ENCODE results near the gene RAPGEF4. TPM values are rescaled to one million over a fixed set of nuclear protein-coding genes. Genes with fewer than 3 reads are reported as not detected.
"Not testable (repeated sequence)": the region's sequence is repeated elsewhere in the genome, so short reads cannot be mapped to it uniquely, and the experiment has no call there.

Gene RAPGEF4
- total RNA-seq, 6 donors from 2014 or later: 8.3 to 35.2 (median 17.4) TPM

DNA sequence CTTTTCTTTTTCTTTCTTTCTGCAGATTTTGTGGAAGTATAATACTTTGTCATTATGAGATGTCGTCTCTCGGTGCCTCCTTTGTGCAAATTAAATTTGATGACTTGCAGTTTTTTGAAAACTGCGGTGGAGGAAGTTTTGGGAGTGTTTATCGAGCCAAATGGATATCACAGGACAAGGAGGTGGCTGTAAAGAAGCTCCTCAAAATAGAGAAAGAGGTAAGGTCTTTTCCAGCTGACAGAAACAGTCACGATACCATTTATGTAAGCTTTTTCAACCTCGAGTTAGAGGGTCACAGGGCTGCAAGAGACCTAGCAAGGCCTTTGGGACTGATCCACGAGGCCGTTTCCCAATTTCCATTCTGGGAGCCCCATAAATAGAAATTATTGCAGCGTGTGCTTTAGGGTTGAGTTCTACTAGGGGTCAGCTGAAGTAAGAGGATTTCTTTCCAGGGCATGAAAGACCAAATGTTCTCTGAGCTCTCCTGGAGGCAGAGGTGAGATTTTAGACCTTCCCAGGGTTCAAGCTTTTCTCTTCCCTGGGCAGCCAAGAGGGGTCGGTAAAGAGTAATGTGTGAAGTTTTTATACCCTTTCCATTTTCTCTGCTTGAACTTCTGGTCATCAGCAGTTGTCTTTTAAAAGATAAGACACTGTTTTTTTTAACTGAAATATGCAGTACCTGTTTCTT lies 355.5 kb downstream of the RAPGEF4 start:
- ATAC-seq (ENCODE audit: low FRiP score in 2 of 2) (no peak), DNase-seq (no peak)
- peaks cover 0 to 6% (median 0%) of the 10 kb centered on the region in 4 donors for H3K36me3 ChIP-seq
- no peak for TF ChIP-seq POLR2AphosphoS5 (IDR thresholded peaks at IDR 0.05)
- TF ChIP-seq, protein P1, sequence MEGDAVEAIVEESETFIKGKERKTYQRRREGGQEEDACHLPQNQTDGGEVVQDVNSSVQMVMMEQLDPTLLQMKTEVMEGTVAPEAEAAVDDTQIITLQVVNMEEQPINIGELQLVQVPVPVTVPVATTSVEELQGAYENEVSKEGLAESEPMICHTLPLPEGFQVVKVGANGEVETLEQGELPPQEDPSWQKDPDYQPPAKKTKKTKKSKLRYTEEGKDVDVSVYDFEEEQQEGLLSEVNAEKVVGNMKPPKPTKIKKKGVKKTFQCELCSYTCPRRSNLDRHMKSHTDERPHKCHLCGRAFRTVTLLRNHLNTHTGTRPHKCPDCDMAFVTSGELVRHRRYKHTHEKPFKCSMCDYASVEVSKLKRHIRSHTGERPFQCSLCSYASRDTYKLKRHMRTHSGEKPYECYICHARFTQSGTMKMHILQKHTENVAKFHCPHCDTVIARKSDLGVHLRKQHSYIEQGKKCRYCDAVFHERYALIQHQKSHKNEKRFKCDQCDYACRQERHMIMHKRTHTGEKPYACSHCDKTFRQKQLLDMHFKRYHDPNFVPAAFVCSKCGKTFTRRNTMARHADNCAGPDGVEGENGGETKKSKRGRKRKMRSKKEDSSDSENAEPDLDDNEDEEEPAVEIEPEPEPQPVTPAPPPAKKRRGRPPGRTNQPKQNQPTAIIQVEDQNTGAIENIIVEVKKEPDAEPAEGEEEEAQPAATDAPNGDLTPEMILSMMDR (IDR thresholded peaks at IDR 0.05): peak in 1 of 6 experiments; percentile 13
- no peaks in the 10 kb centered on the region for H3K9me3 ChIP-seq
- H3K27ac ChIP-seq: peak overlapping the region in 3 of 4 donors; percentile 8 to 67 (median 9)
- H3K27me3 ChIP-seq: no peaks in the 10 kb centered on the region
- H3K4me1 ChIP-seq: peaks cover 0 to 14% (median 8%) of the 10 kb centered on the region in 4 donors
- WGBS, 2 donors: 69 to 76% methylated on average over 10 of the region's 10 CpGs
- no peak overlapping the region for H3K4me3 ChIP-seq

DNA sequence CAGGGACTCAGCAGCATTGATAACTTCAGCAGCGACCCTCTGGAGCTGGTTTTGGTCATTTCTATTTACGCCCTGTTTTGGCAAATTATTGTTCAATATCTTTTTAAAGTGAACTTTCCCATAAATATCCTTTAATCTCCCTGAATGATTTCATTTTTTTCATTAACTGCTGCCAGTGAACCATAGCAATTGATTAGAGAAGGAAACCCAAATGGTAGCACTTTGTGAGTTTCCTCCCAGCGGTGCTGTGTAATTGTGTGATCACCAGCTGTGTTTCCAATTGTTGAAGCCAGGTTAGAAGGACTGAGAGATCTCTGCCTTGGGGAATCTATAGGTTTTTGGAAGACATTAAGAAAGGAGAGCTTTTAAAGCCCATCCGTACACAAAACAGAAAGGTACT lies 356.3 kb downstream of the RAPGEF4 start:
- Histone ChIP-seq H3K36me3 (peaks cover 0 to 7% (median under 1%) of the 10 kb centered on the region in 4 donors), H3K4me3 (no peak overlapping the region), H3K27ac (peak overlapping the region in 3 of 4 donors; percentile 8 to 67 (median 9)), H3K27me3 (no peaks in the 10 kb centered on the region), H3K9me3 (no peaks in the 10 kb centered on the region), H3K4me1 (peaks cover 0 to 14% (median 4%) of the 10 kb centered on the region in 4 donors)
- ATAC-seq (ENCODE audit: low FRiP score in 2 of 2): no peak
- WGBS, 2 donors: 96 to 100% methylated on average over 4 of the region's 4 CpGs
- DNase-seq: no peak
- no peak for TF ChIP-seq EP300 (IDR thresholded peaks at IDR 0.05)
- TF ChIP-seq POLR2A (IDR thresholded peaks at IDR 0.05): no peak
- TF ChIP-seq, protein P1 (IDR thresholded peaks at IDR 0.05): no peak
- TF ChIP-seq POLR2AphosphoS5 (IDR thresholded peaks at IDR 0.05): no peak

DNA sequence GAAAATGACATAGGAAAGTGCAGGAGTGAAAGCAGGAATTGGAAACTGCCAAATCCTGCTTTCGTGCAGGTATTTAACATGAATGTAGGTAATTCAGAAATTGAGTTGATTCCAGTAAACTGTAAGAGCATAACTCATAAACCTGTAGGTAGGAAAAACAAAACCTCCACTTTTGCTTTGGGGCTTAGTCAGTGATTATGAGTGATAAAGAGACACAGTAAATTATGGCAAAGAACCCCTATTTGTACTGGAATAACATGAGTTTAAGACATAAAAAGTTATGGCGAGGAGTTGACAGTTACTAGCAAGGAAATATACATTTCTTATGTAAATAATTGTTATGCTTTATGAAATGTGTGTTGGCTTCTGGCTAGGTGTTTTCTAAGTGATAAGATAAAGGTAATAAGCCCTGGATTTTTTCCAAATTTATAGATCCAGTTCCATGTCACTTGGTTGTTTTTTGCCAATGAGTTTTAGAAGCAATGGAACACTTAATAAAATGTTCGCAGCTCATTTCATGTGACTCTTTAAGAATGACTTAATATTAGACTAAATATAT lies 357.3 kb downstream of the RAPGEF4 start:
- H3K27ac ChIP-seq: no peak overlapping the region
- ATAC-seq (ENCODE audit: low FRiP score in 2 of 2) (no peak), DNase-seq (no peak)
- no peaks in the 10 kb centered on the region for H3K9me3 ChIP-seq
- peaks cover 0 to 9% (median 2%) of the 10 kb centered on the region in 4 donors for H3K36me3 ChIP-seq
- H3K4me1 ChIP-seq: peaks cover 0 to 12% (median 0%) of the 10 kb centered on the region in 4 donors
- H3K4me3 ChIP-seq: no peak overlapping the region
- no peaks in the 10 kb centered on the region for H3K27me3 ChIP-seq
- WGBS, 2 donors: 90 to 92% methylated on average over 3 of the region's 3 CpGs
- TF ChIP-seq, protein P1 (IDR thresholded peaks at IDR 0.05): no peak
- no peak for TF ChIP-seq POLR2AphosphoS5 (IDR thresholded peaks at IDR 0.05)
- no peak for TF ChIP-seq POLR2A (IDR thresholded peaks at IDR 0.05)
- TF ChIP-seq EP300 (IDR thresholded peaks at IDR 0.05): no peak

DNA sequence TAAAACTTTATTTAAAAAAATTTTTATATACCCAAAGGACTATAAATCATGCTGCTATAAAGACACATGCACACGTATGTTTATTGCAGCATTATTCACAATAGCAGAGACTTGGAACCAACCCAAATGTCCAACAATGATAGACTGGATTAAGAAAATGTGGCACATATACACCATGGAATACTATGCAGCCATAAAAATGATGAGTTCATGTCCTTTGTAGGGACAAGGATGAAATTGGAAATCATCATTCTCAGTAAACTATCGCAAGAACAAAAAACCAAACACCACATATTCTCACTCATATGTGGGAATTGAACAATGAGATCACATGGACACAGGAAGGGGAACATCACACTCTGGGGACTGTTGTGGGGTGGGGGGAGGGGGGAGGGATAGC lies 358.0 kb downstream of the RAPGEF4 start:
- 89 to 90% methylated on average over 2 of the region's 2 CpGs for WGBS, 2 donors
- not testable (repeated sequence) for H3K36me3 ChIP-seq; H3K9me3 ChIP-seq; DNase-seq; ATAC-seq (ENCODE audit: low FRiP score in 2 of 2); H3K27me3 ChIP-seq; H3K27ac ChIP-seq; H3K4me3 ChIP-seq; H3K4me1 ChIP-seq

DNA sequence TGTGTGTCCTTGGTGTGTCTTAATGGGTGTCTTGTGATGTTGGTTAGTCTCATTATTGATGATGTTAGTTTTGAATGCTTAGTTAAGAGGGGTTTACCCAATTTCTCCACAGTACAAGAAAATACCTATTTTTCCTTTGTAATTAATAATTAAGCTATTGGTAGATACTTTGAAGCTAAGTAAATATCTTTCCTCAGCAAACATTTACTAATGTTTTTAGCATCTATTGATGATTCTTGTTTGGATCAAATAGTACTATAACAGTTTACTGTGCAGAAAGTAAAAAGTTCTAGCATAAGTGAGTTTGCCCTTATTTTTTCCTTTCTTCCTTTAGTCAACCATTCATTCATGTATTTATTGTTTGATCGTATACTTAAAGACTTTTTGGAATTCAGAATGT lies 359.1 kb downstream of the RAPGEF4 start:
- Histone ChIP-seq H3K36me3 (peaks cover 0 to 9% (median 2%) of the 10 kb centered on the region in 4 donors), H3K9me3 (no peaks in the 10 kb centered on the region), H3K27ac (no peak overlapping the region), H3K27me3 (no peaks in the 10 kb centered on the region), H3K4me3 (no peak overlapping the region), H3K4me1 (peaks cover 0 to 9% (median 0%) of the 10 kb centered on the region in 4 donors)
- no peak for TF ChIP-seq POLR2AphosphoS5 (IDR thresholded peaks at IDR 0.05)
- no peak for TF ChIP-seq POLR2A (IDR thresholded peaks at IDR 0.05)
- TF ChIP-seq EP300 (IDR thresholded peaks at IDR 0.05): no peak
- TF ChIP-seq, protein P1 (IDR thresholded peaks at IDR 0.05): no peak
- ATAC-seq (ENCODE audit: low FRiP score in 2 of 2): no peak
- 77 to 89% methylated on average over 1 of the region's 1 CpG for WGBS, 2 donors
- DNase-seq: no peak
